GM23338 (cell line): ENCODE results near the gene MCOLN2. TPM values are rescaled to one million over a fixed set of nuclear protein-coding genes. Genes with fewer than 3 reads are reported as not detected.

Experiments used
- ATAC-seq: fragments of 200-7000 bp; cut with Tn5 transposase; 3 replicates; pipeline ENCODE4 v1.9.1; 2020
- DNase-seq: peaks from one replicate; pipeline ENCODE4 v3.0.0-alpha.2; 2015; ENCODE audit warnings: low spot score
- H2AFZ ChIP-seq: fragments of 200-600 bp; sonication (generic); 2 replicates; pipeline ENCODE4 v1.8.0; 2016; ENCODE audit warnings: antibody characterized with exemption, mild to moderate bottlenecking, moderate library complexity
- H3F3A ChIP-seq: fragments of 200-600 bp; sonication (generic); replicated peaks from 2 replicates; pipeline ENCODE4 v1.8.0; 2017; ENCODE audit warnings: antibody characterized with exemption, mixed run types, low read depth
- H3K27ac ChIP-seq: fragments of 200-600 bp; sonication (generic); 2 replicates; pipeline ENCODE4 v1.6.1; 2016; ENCODE audit warnings: low read depth
- H3K27me3 ChIP-seq: fragments of 200-600 bp; sonication (generic); 2 replicates; pipeline ENCODE4 v1.8.0; 2016; ENCODE audit warnings: mild to moderate bottlenecking, mixed run types, moderate library complexity; ENCODE audit not compliant: insufficient read depth
- H3K36me3 ChIP-seq: fragments of 200-600 bp; sonication (generic); 2 replicates; pipeline ENCODE4 v1.8.0; 2016; ENCODE audit warnings: mild to moderate bottlenecking; ENCODE audit not compliant: insufficient read depth
- H3K4me1 ChIP-seq: fragments of 200-600 bp; sonication (generic); 2 replicates; pipeline ENCODE4 v1.8.0; 2016; ENCODE audit warnings: mild to moderate bottlenecking, moderate library complexity; ENCODE audit not compliant: insufficient read depth
- H3K4me2 ChIP-seq: fragments of 200-600 bp; sonication (generic); 2 replicates; pipeline ENCODE4 v1.7.1; 2017; ENCODE audit warnings: mixed run types
- H3K4me3 ChIP-seq: fragments of 200-600 bp; sonication (generic); 2 replicates; pipeline ENCODE4 v1.6.1; 2016; ENCODE audit warnings: mixed run types
- H3K79me2 ChIP-seq: fragments of 200-600 bp; sonication (generic); replicated peaks from 2 replicates; pipeline ENCODE4 v1.8.0; 2017; ENCODE audit warnings: mild to moderate bottlenecking; ENCODE audit not compliant: insufficient read depth
- H3K9me2 ChIP-seq: fragments of 200-600 bp; sonication (generic); 2 replicates; pipeline ENCODE4 v1.8.0; 2017; ENCODE audit not compliant: insufficient read depth
- H4K20me1 ChIP-seq: fragments of 200-600 bp; sonication (generic); replicated peaks from 2 replicates; pipeline ENCODE4 v1.8.0; 2017; ENCODE audit warnings: mild to moderate bottlenecking; ENCODE audit not compliant: insufficient read depth
- H3K27ac Mint-ChIP-seq: 2 replicates; pipeline ENCODE4 v1.8.0; 2020; ENCODE audit warnings: inconsistent platforms, mild to moderate bottlenecking, moderate library complexity, mixed read lengths
- H3K27me3 Mint-ChIP-seq: 3 replicates; pipeline ENCODE4 v1.8.0; 2022; ENCODE audit warnings: low read depth, mild to moderate bottlenecking, moderate library complexity, mixed read lengths, inconsistent platforms; ENCODE audit not compliant: insufficient read depth, poor library complexity
- H3K36me3 Mint-ChIP-seq: 3 replicates; pipeline ENCODE4 v1.8.0; 2021; ENCODE audit warnings: low read depth, mild to moderate bottlenecking, inconsistent platforms, moderate library complexity, mixed read lengths
- H3K4me1 Mint-ChIP-seq: 3 replicates; pipeline ENCODE4 v1.8.0; 2020; ENCODE audit warnings: mild to moderate bottlenecking, inconsistent platforms, mixed read lengths
- H3K4me3 Mint-ChIP-seq: 3 replicates; pipeline ENCODE4 v1.8.0; 2021; ENCODE audit warnings: moderate library complexity, mild to moderate bottlenecking, inconsistent platforms, mixed read lengths
- H3K9me3 Mint-ChIP-seq: 3 replicates; pipeline ENCODE4 v1.8.0; 2020; ENCODE audit warnings: moderate library complexity, mild to moderate bottlenecking, inconsistent platforms, mixed read lengths
- CREB1 ChIP-seq: fragments of 250-450 bp; sonication (Bioruptor Pico); IDR thresholded peaks from 2 replicates; pipeline ENCODE4 v1.5.0; 2020; ENCODE audit warnings: low read depth, mild to moderate bottlenecking, moderate library complexity
- EZH2phosphoT487 ChIP-seq: fragments of 200-600 bp; sonication (generic); IDR thresholded peaks from one replicate; pipeline ENCODE4 v1.8.1; 2018; ENCODE audit warnings: antibody characterized with exemption; ENCODE audit not compliant: unreplicated experiment
- JUNB ChIP-seq: IDR thresholded peaks from one replicate; pipeline ENCODE4 v1.6.1; 2016; ENCODE audit warnings: antibody characterized with exemption; ENCODE audit not compliant: unreplicated experiment
- POLR2AphosphoS5 ChIP-seq: IDR thresholded peaks from 2 replicates; pipeline ENCODE4 v1.6.1; 2016; ENCODE audit warnings: antibody characterized with exemption, low read depth
- ZNF114 ChIP-seq: fragments of 250-450 bp; sonication (Bioruptor Pico); IDR thresholded peaks from 2 replicates; pipeline ENCODE4 v1.5.0; 2020; ENCODE audit warnings: mild to moderate bottlenecking, moderate library complexity
- ZNF331 ChIP-seq: fragments of 250-450 bp; sonication (Bioruptor Pico); IDR thresholded peaks from 2 replicates; pipeline ENCODE4 v1.5.0; 2020; ENCODE audit warnings: low read depth, mild to moderate bottlenecking, moderate library complexity
- polyA plus RNA-seq: library from polyadenylated mRNA; unstranded; fragments of >200 nt; fragmentation: Nextera tagmentation; extraction: Ambion mirVana; gene quantifications from 2 replicates; pipeline ENCODE4 v1.2.1, GENCODE V29; 2016
- total RNA-seq: library from RNA; depleted of rRNA; stranded (reverse); fragments of >200 nt; shearing (Covaris generic); gene quantifications from 2 replicates; pipeline ENCODE4 v1.2.3, GENCODE V29; 2014
- TF ChIP-seq, protein P1 (sequence below): fragments of 250-450 bp; sonication (Bioruptor Pico); IDR thresholded peaks from 2 replicates; pipeline ENCODE4 v1.5.0; 2020; ENCODE audit warnings: mild to moderate bottlenecking, moderate library complexity
- TF ChIP-seq, protein P2 (sequence below), 2 experiments: fragments of 200-600 bp in 1 of 2; sonication (generic) in 1 of 2; conservative IDR thresholded peaks; 2 replicates each; pipeline versions ENCODE4 v1.5.1 to v1.6.1; 2016 to 2017; ENCODE audit warnings: antibody characterized with exemption in 2 of 2, low read depth in 2 of 2, mild to moderate bottlenecking in 2 of 2, moderate library complexity in 1 of 2
- TF ChIP-seq, protein P3 (sequence below): IDR thresholded peaks from 2 replicates; pipeline ENCODE4 v1.6.1; 2016; ENCODE audit warnings: antibody characterized with exemption

The MCOLN2 gene
- total and polyA plus RNA-seq, 2 experiments from 2014 or later = 2.7 to 10.0 TPM

DNA sequence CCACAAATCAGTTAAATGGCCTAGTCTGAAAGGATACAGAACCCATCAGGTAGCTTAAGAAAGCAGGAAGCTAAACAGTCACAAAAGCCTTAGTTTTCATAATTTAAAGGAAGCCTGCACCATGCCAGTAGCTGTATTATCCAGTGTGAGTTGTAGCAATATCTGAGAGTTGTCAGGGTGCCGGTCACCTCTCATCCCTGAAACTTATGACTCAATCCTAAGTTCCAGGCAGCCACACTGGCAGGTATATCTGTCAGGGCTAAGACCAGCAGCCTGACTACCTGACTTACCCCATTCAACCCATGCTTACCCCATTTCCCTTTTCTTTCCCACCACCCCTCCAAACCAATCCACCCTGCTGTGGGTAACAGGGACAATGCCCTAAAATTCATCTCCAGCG lies 66.1 kb downstream of the MCOLN2 start:
- H3K27ac Mint-ChIP-seq = no peak overlapping the region
- no peak for ATAC-seq

More for the DNA sequence above, 66.1 kb downstream of the MCOLN2 start:
- Histone ChIP-seq H3K4me3 (no peak overlapping the region), H2AFZ (no peak overlapping the region), H3K79me2 (no peaks in the 10 kb centered on the region), H3K36me3 (no peaks in the 10 kb centered on the region; the same call in 1 of the 2 replicates), H3K27ac (no peak overlapping the region), H3K4me1 (no peaks in the 10 kb centered on the region; the same call in none of the 2 replicates), H3K9me2 (peaks cover 3% of the 10 kb centered on the region; the same call in 1 of the 2 replicates), H4K20me1 (no peaks in the 10 kb centered on the region), H3K4me2 (no peak overlapping the region), H3F3A (no peaks in the 10 kb centered on the region), H3K27me3 (no peaks in the 10 kb centered on the region)
- peaks cover 2% of the 10 kb centered on the region; the same call in 2 of the 3 replicates for H3K4me1 Mint-ChIP-seq
- no peaks in the 10 kb centered on the region for H3K36me3 Mint-ChIP-seq
- no peaks in the 10 kb centered on the region for H3K9me3 Mint-ChIP-seq
- H3K27me3 Mint-ChIP-seq = no peaks in the 10 kb centered on the region
- TF ChIP-seq, protein P1, sequence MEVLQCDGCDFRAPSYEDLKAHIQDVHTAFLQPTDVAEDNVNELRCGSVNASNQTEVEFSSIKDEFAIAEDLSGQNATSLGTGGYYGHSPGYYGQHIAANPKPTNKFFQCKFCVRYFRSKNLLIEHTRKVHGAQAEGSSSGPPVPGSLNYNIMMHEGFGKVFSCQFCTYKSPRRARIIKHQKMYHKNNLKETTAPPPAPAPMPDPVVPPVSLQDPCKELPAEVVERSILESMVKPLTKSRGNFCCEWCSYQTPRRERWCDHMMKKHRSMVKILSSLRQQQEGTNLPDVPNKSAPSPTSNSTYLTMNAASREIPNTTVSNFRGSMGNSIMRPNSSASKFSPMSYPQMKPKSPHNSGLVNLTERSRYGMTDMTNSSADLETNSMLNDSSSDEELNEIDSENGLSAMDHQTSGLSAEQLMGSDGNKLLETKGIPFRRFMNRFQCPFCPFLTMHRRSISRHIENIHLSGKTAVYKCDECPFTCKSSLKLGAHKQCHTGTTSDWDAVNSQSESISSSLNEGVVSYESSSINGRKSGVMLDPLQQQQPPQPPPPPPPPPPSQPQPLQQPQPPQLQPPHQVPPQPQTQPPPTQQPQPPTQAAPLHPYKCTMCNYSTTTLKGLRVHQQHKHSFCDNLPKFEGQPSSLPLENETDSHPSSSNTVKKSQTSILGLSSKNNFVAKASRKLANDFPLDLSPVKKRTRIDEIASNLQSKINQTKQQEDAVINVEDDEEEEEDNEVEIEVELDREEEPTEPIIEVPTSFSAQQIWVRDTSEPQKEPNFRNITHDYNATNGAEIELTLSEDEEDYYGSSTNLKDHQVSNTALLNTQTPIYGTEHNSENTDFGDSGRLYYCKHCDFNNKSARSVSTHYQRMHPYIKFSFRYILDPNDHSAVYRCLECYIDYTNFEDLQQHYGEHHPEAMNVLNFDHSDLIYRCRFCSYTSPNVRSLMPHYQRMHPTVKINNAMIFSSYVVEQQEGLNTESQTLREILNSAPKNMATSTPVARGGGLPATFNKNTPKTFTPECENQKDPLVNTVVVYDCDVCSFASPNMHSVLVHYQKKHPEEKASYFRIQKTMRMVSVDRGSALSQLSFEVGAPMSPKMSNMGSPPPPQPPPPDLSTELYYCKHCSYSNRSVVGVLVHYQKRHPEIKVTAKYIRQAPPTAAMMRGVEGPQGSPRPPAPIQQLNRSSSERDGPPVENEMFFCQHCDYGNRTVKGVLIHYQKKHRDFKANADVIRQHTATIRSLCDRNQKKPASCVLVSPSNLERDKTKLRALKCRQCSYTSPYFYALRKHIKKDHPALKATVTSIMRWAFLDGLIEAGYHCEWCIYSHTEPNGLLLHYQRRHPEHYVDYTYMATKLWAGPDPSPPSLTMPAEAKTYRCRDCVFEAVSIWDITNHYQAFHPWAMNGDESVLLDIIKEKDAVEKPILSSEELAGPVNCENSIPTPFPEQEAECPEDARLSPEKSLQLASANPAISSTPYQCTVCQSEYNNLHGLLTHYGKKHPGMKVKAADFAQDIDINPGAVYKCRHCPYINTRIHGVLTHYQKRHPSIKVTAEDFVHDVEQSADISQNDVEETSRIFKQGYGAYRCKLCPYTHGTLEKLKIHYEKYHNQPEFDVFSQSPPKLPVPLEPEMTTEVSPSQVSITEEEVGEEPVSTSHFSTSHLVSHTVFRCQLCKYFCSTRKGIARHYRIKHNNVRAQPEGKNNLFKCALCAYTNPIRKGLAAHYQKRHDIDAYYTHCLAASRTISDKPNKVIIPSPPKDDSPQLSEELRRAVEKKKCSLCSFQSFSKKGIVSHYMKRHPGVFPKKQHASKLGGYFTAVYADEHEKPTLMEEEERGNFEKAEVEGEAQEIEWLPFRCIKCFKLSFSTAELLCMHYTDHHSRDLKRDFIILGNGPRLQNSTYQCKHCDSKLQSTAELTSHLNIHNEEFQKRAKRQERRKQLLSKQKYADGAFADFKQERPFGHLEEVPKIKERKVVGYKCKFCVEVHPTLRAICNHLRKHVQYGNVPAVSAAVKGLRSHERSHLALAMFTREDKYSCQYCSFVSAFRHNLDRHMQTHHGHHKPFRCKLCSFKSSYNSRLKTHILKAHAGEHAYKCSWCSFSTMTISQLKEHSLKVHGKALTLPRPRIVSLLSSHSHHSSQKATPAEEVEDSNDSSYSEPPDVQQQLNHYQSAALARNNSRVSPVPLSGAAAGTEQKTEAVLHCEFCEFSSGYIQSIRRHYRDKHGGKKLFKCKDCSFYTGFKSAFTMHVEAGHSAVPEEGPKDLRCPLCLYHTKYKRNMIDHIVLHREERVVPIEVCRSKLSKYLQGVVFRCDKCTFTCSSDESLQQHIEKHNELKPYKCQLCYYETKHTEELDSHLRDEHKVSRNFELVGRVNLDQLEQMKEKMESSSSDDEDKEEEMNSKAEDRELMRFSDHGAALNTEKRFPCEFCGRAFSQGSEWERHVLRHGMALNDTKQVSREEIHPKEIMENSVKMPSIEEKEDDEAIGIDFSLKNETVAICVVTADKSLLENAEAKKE (CRISPR knock-in tag) = no peak
- TF ChIP-seq ZNF331 (CRISPR knock-in tag) (no peak), EZH2phosphoT487 (no peak), CREB1 (no peak), JUNB (no peak), ZNF114 (no peak), POLR2AphosphoS5 (no peak)
- TF ChIP-seq, protein P2, sequence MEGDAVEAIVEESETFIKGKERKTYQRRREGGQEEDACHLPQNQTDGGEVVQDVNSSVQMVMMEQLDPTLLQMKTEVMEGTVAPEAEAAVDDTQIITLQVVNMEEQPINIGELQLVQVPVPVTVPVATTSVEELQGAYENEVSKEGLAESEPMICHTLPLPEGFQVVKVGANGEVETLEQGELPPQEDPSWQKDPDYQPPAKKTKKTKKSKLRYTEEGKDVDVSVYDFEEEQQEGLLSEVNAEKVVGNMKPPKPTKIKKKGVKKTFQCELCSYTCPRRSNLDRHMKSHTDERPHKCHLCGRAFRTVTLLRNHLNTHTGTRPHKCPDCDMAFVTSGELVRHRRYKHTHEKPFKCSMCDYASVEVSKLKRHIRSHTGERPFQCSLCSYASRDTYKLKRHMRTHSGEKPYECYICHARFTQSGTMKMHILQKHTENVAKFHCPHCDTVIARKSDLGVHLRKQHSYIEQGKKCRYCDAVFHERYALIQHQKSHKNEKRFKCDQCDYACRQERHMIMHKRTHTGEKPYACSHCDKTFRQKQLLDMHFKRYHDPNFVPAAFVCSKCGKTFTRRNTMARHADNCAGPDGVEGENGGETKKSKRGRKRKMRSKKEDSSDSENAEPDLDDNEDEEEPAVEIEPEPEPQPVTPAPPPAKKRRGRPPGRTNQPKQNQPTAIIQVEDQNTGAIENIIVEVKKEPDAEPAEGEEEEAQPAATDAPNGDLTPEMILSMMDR (conservative IDR thresholded peaks at IDR 0.05; ENCODE audit: low read depth in 2 of 2) = no peak
- TF ChIP-seq, protein P3, sequence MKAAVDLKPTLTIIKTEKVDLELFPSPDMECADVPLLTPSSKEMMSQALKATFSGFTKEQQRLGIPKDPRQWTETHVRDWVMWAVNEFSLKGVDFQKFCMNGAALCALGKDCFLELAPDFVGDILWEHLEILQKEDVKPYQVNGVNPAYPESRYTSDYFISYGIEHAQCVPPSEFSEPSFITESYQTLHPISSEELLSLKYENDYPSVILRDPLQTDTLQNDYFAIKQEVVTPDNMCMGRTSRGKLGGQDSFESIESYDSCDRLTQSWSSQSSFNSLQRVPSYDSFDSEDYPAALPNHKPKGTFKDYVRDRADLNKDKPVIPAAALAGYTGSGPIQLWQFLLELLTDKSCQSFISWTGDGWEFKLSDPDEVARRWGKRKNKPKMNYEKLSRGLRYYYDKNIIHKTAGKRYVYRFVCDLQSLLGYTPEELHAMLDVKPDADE = no peak
- H3K4me3 Mint-ChIP-seq = no peak overlapping the region
- no peak for DNase-seq
